Right cardiac atrium (tissue), 5 donors: ENCODE measurements around the gene CECR2. TPM values are rescaled to one million over a fixed set of nuclear protein-coding genes. Genes with fewer than 3 reads are reported as not detected.

Experiments
- polyA plus RNA-seq: library from polyadenylated mRNA; stranded (reverse); fragments of 200-250 nt; gene quantifications from one replicate; pipeline ENCODE4 v1.2.3, GENCODE V29; 2013
- total RNA-seq, 4 donors: library from RNA; stranded (reverse); fragmentation: NEBNext Ultra II Directional; extraction: Animal tissue kit (Norgen Biotek cat#: 25700); gene quantifications; one replicate each; pipeline ENCODE4 v1.2.1, GENCODE V29; 2021
- donor health status: healthy with polysubstance abuse.
- donor health status: DM: no; HTN: yes; CAD: no.
- donor health status: DM: no; HTN: no; CAD: no.
- donor health status: DM: no; HTN: yes; CAD: no; lungs with severe emphysema.
- donor health status: DM: yes; HTN: yes; CAD: no.

CECR2 gene
- total and polyA plus RNA-seq, 5 donors: 3.4 to 8.3 (median 4.3) TPM

Other genes starting within 250 kb of the CECR2 start
- gene TMEM121B, start 248.1 kb upstream of the CECR2 start, total RNA-seq: 1 to 10 TPM in 3 of 4 donors, under 1 TPM in 1; 0.56 to 1.9 (median 1.1) TPM
- gene TMEM121B, start 248.1 kb upstream of the CECR2 start, polyA plus RNA-seq: 0.68 TPM
- gene HDHD5, start 210.2 kb upstream of the CECR2 start, total RNA-seq: 10 to 100 TPM; 28.2 to 41.2 (median 35.9) TPM
- gene HDHD5, start 210.2 kb upstream of the CECR2 start, polyA plus RNA-seq: 37.9 TPM
- gene ADA2, start 150.0 kb upstream of the CECR2 start, total RNA-seq: 10 to 100 TPM; 20.1 to 51.6 (median 34.8) TPM
- gene ADA2, start 150.0 kb upstream of the CECR2 start, polyA plus RNA-seq: 25.4 TPM
- gene SLC25A18, start 194.0 kb downstream of the CECR2 start, total RNA-seq: 1 to 10 TPM in 3 of 4 donors, under 1 TPM in 1; 0.96 to 2.6 (median 1.3) TPM
- 2.0 TPM for gene SLC25A18, start 194.0 kb downstream of the CECR2 start, polyA plus RNA-seq